A549 treated with AZD9567 at 1 μM for 4 hours (cell line): ENCODE data around the gene NTRK2. TPM values are rescaled to one million over a fixed set of nuclear protein-coding genes. Genes with fewer than 3 reads are reported as not detected.

Source experiments
- total RNA-seq: library from RNA; stranded (reverse); fragments of 200-300 nt; extraction: Qiagen RNA extraction; gene quantifications from 5 replicates; pipeline ENCODE4 v1.2.3, GENCODE V29; 2022; ENCODE audit not compliant: insufficient read depth

Gene NTRK2
- total RNA-seq: 0.01 to 0.05 TPM (median 0.02 TPM) in 4 of 5 replicates, not detected in the other

GRCh38 chr9:84669288-84670137 is at the start of gene NTRK2:
Gene NTRK2 (plus strand): TSS chr9:84669729. CDS start chr9:84670749, 1,020 bp downstream.

